Measurements from ENCODE around the gene LRRC3. TPM values are rescaled to one million over a fixed set of nuclear protein-coding genes. Genes with fewer than 3 reads are reported as not detected.

The LRRC3 gene
- total and polyA plus RNA-seq, 2 donors (not counting 3 experiments of a cell fraction or from before 2014, with no cell fraction given), result 4.8 to 4.9 TPM

DNA sequence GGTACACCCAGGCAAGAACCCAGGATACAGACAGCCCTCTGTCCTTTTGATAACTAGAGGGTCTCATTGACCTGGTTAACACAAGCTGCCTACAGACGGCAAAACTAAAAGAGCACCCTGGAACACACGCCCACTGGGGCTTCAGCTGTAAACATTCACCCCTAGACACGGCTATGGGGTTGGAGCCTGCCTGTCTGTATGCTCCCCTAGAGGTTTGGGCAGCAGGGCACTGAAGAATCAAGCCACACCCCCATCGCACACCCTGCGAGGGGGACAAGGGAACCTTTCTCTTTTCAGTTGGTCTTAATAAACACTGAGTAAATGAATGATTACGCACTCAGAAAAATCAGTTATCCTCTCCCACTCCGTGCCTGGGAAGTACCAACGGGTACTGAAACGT is 35.5 kb downstream of the LRRC3 start:
- H3K4me1 ChIP-seq (ENCODE audit: control insufficient read depth, extremely low read depth, insufficient read depth, low read length), result no peaks in the 10 kb centered on the region
- H3K9me1 ChIP-seq (replicated peaks; ENCODE audit: control insufficient read depth, extremely low read depth, insufficient read depth, low read length), result no peaks in the 10 kb centered on the region
- H3K4me2 ChIP-seq (ENCODE audit: insufficient read depth, low read length), result no peak overlapping the region
- dilution Hi-C loops (cut with MboI; ENCODE audit: extremely low pct_ligation_motif_present, low sequenced_read_pairs), result no loop called here
- TF ChIP-seq, protein P1, sequence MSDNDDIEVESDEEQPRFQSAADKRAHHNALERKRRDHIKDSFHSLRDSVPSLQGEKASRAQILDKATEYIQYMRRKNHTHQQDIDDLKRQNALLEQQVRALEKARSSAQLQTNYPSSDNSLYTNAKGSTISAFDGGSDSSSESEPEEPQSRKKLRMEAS (IDR thresholded peaks at IDR 0.05; ENCODE audit: insufficient read depth, insufficient read length), result no peak
- TF ChIP-seq POLR2AphosphoS5 (IDR thresholded peaks at IDR 0.05; ENCODE audit: insufficient read depth, low read depth, low read length) (no peak), MYC (IDR thresholded peaks at IDR 0.05; ENCODE audit: low read depth, low read length) (no peak), POLR2A (IDR thresholded peaks at IDR 0.05; ENCODE audit: low read depth, low read length) (no peak), JUN (IDR thresholded peaks at IDR 0.05; ENCODE audit: borderline replicate concordance, insufficient read depth, insufficient read length, low read depth) (no peak), FOS (IDR thresholded peaks at IDR 0.05; ENCODE audit: borderline replicate concordance, insufficient read depth, low read length) (no peak), EZH2 (IDR thresholded peaks at IDR 0.05; ENCODE audit: borderline replicate concordance, low read depth, low read length, severe bottlenecking) (no peak), GATA2 (IDR thresholded peaks at IDR 0.05; ENCODE audit: insufficient read depth, insufficient read length, low read depth, low read length) (no peak)
- TF ChIP-seq, protein P2, sequence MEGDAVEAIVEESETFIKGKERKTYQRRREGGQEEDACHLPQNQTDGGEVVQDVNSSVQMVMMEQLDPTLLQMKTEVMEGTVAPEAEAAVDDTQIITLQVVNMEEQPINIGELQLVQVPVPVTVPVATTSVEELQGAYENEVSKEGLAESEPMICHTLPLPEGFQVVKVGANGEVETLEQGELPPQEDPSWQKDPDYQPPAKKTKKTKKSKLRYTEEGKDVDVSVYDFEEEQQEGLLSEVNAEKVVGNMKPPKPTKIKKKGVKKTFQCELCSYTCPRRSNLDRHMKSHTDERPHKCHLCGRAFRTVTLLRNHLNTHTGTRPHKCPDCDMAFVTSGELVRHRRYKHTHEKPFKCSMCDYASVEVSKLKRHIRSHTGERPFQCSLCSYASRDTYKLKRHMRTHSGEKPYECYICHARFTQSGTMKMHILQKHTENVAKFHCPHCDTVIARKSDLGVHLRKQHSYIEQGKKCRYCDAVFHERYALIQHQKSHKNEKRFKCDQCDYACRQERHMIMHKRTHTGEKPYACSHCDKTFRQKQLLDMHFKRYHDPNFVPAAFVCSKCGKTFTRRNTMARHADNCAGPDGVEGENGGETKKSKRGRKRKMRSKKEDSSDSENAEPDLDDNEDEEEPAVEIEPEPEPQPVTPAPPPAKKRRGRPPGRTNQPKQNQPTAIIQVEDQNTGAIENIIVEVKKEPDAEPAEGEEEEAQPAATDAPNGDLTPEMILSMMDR (IDR thresholded peaks at IDR 0.05; ENCODE audit: extremely low read depth in 1 of 2, insufficient read depth in 1 of 2, low read depth in 1 of 2, low read length in 2 of 2), result no peak
- no peak for DNase-seq (ENCODE audit: low read depth, low spot score)
- no peak overlapping the region for H2AFZ ChIP-seq (ENCODE audit: low read depth, low read length)
- H3K9ac ChIP-seq (replicated peaks; ENCODE audit: extremely low read depth, insufficient read depth, low read length), result no peak overlapping the region
- H3K27me3 ChIP-seq (ENCODE audit: control insufficient read depth in 2 of 2, insufficient read depth in 2 of 2, low read length in 2 of 2), result peaks cover 0 to 4% of the 10 kb centered on the region in 2 experiments
- H4K20me1 ChIP-seq (replicated peaks; ENCODE audit: control insufficient read depth, extremely low read depth, insufficient read depth, low read length), result no peaks in the 10 kb centered on the region
- BruUV-seq (replicated peaks), result no TSS peak
- POLR2A ChIA-PET, result no interaction called here
- no peak for FAIRE-seq
- no peaks in the 10 kb centered on the region for H3K9me3 ChIP-seq (replicated peaks; ENCODE audit: control insufficient read depth, insufficient read depth, low read length)
- H3K79me2 ChIP-seq (ENCODE audit: control insufficient read depth, insufficient read depth, low read length), result no peaks in the 10 kb centered on the region
- no peak overlapping the region for H3K27ac ChIP-seq (ENCODE audit: insufficient read depth, low read depth, low read length)
- CTCF ChIA-PET, result interaction anchor here (0.9 to 1.7 kb wide), 3 partner anchors 8 to 303 kb away, joined by 3 to 6 read pairs (median 4); no protein-coding TSS in a partner anchor
- no peaks in the 10 kb centered on the region for H3K36me3 ChIP-seq (ENCODE audit: control insufficient read depth in 2 of 2, extremely low read depth in 1 of 2, insufficient read depth in 2 of 2, low read length in 2 of 2)
- no peak overlapping the region for H3K4me3 ChIP-seq (replicated peaks in 1 of 3; ENCODE audit: insufficient read depth in 1 of 3, low read depth in 1 of 3, low read length in 3 of 3)
- intact Hi-C loops (cut with micrococcal nuclease), result no loop called here

Measured in endothelial cell of umbilical vein (primary cell).